Ovary (tissue), 9 donors: ENCODE data around the gene L2HGDH. TPM values are rescaled to one million over a fixed set of nuclear protein-coding genes. Genes with fewer than 3 reads are reported as not detected.

Experiments used
- DNase-seq, 5 donors: peaks; one replicate each; pipeline ENCODE4 v3.0.0-alpha.2; 2019 to 2020
- H3K27ac ChIP-seq, 2 donors: fragments of 200-600 bp; one replicate each; pipeline versions ENCODE4 v1.5.1 to v1.8.0; 2019 to 2022
- H3K27me3 ChIP-seq: fragments of 200-600 bp; one replicate; pipeline ENCODE4 v1.8.0; 2022
- H3K36me3 ChIP-seq: fragments of 200-600 bp; sonication (generic); one replicate; pipeline ENCODE4 v1.5.1; 2019
- H3K4me1 ChIP-seq: one replicate; pipeline ENCODE4 v1.8.1; 2013; ENCODE audit warnings: mild to moderate bottlenecking, moderate library complexity; ENCODE audit not compliant: insufficient read depth
- H3K4me3 ChIP-seq: fragments of 200-600 bp; sonication (generic); one replicate; pipeline ENCODE4 v1.5.1; 2017
- H3K9me3 ChIP-seq, 2 donors: fragments of 200-600 bp in 1 of 2; sonication (generic) in 1 of 2; one replicate each; pipeline versions ENCODE4 v1.5.1 to v1.8.1; 2013 to 2019; ENCODE audit warnings: mild to moderate bottlenecking in 1 of 2, moderate library complexity in 1 of 2
- EP300 ChIP-seq: sonication (generic); formaldehyde crosslinking; IDR thresholded peaks from one replicate; pipeline ENCODE4 v1.6.1; 2017; ENCODE audit warnings: antibody characterized with exemption
- POLR2A ChIP-seq: fragments of 450-650 bp; IDR thresholded peaks from one replicate; pipeline ENCODE4 v1.6.1; 2017; ENCODE audit warnings: antibody characterized with exemption, mild to moderate bottlenecking, moderate library complexity
- WGBS, 3 donors: extraction: QIAGEN DNeasy Blood & Tissue Kit in 1 of 3; methylation state at CpG; one replicate each; pipeline versions ENCODE4 v1.1.5 to v1.1.7; 2013 to 2017; 5-methylcytosine and 5-hydroxymethylcytosine counted together
- intact Hi-C, 4 donors: fragments of 100-400 bp; cut with DNase I; formaldehyde crosslinking; loops; one replicate each; pipeline versions ENCODE4 v1.11.0 to v1.15.1; 2022 to 2023
- polyA plus RNA-seq, 2 donors: library from polyadenylated mRNA; stranded (reverse); fragments of 200-250 nt in 1 of 2; fragments of 350-450 nt in 1 of 2; fragmentation: Illumina TruSeq in 1 of 2; extraction: RNeasy Lipid Tissue Mini Kit (QIAGEN cat#74804) in 1 of 2; gene quantifications; one replicate each; pipeline ENCODE4 v1.2.3, GENCODE V29; 2013 to 2014
- total RNA-seq, 7 donors: library from RNA; depleted of rRNA in 2 of 7; stranded (reverse); fragments of >200 nt in 2 of 7; fragmentation: NEBNext Ultra II Directional in 3 of 7; extraction: Animal tissue kit (Norgen Biotek cat#: 25700) in 3 of 7; gene quantifications; one replicate each; pipeline versions ENCODE4 v1.1.0 to v1.2.4, GENCODE V29; 2016 to 2023
- TF ChIP-seq, protein P1 (sequence below), 3 donors: fragments of 450-650 bp in 2 of 3; fragments of 200-600 bp in 1 of 3; IDR thresholded peaks; one replicate each; pipeline versions ENCODE4 v1.5.1 to v1.8.0; 2016 to 2022; ENCODE audit warnings: antibody characterized with exemption in 3 of 3, mild to moderate bottlenecking in 1 of 3
- donor health status: DM: no; HTN: no; CAD: no; lungs with moderate emphysema.
- donor health status: DM: no; HTN: no; CAD: no.
- donor health status: Bipolar disorder and iron deficiency.
- donor health status: DM: yes; HTN: yes; CAD: no.
- donor health status: DM: no; HTN: no; CAD: no.
- donor health status: DM: yes; HTN: yes; CAD: no.

L2HGDH gene
- total and polyA plus RNA-seq, 9 donors = 2.3 to 5.9 (median 4.8) TPM

DNA sequence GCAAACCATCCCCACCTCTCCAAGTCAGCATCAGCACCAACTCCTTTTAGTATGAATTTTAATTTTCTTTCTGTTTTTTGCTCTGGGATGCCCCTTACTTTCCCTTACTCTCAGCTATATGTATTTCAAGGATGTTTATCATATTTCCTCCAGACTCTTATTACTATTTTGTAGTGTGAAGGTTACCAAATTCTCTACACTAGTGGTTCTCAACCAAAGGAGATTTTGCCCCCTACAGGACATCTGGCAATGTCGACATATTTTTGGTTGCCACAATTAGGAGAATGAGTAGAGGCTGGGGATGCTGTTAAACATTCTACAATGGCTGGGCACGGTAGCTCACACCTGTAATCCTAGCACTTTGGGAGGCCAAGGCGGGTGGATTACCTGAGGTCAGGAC is 51.5 kb downstream of the L2HGDH start:
- Histone ChIP-seq H3K4me1 (no peaks in the 10 kb centered on the region), H3K4me3 (no peak overlapping the region), H3K27me3 (no peaks in the 10 kb centered on the region), H3K9me3 (no peaks in the 10 kb centered on the region), H3K36me3 (no peaks in the 10 kb centered on the region), H3K27ac (no peak overlapping the region)
- intact Hi-C loops = no loop called here
- DNase-seq = no peak
- TF ChIP-seq POLR2A (no peak), EP300 (no peak)
- TF ChIP-seq, protein P1, sequence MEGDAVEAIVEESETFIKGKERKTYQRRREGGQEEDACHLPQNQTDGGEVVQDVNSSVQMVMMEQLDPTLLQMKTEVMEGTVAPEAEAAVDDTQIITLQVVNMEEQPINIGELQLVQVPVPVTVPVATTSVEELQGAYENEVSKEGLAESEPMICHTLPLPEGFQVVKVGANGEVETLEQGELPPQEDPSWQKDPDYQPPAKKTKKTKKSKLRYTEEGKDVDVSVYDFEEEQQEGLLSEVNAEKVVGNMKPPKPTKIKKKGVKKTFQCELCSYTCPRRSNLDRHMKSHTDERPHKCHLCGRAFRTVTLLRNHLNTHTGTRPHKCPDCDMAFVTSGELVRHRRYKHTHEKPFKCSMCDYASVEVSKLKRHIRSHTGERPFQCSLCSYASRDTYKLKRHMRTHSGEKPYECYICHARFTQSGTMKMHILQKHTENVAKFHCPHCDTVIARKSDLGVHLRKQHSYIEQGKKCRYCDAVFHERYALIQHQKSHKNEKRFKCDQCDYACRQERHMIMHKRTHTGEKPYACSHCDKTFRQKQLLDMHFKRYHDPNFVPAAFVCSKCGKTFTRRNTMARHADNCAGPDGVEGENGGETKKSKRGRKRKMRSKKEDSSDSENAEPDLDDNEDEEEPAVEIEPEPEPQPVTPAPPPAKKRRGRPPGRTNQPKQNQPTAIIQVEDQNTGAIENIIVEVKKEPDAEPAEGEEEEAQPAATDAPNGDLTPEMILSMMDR (IDR thresholded peaks at IDR 0.05) = no peak
- WGBS, 3 donors = 30 to 44% (median 30%) methylated on average over 3 of the region's 3 CpGs

GRCh38 chr14:50260072-50260471 is 52.0 kb downstream of the L2HGDH start:
- Histone ChIP-seq H3K36me3 (no peaks in the 10 kb centered on the region), H3K27ac (no peak overlapping the region), H3K9me3 (no peaks in the 10 kb centered on the region), H3K27me3 (no peaks in the 10 kb centered on the region), H3K4me3 (no peak overlapping the region), H3K4me1 (no peaks in the 10 kb centered on the region)
- WGBS, 3 donors = 68 to 79% (median 72%) methylated on average over 3 of the region's 3 CpGs
- intact Hi-C loops = no loop called here
- DNase-seq = no peak
- TF ChIP-seq, protein P1 (IDR thresholded peaks at IDR 0.05) = no peak
- TF ChIP-seq EP300 = no peak
- no peak for TF ChIP-seq POLR2A

DNA sequence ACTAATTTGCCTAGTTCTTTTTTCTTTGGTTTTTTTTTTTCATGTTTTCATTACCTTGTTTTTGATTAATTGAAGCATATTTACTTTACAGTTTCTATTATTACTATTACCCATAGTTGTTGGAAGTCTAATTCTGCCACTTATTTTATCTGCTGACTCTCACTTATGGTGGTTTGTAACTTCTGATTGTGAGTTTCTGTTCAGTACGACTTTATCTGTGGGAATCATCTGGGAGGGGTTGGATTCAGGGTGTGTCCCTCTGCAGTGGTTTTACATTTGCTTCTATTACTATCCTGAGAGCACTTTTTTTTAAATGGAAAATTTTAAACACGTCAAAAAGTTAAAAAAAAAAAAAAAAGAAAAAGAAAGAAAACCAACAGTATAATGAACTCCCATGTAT is 54.3 kb downstream of the L2HGDH start:
- no peak overlapping the region for H3K4me3 ChIP-seq
- WGBS, 3 donors = 43 to 60% (median 51%) methylated on average over 2 of the region's 2 CpGs
- no peak overlapping the region for H3K27ac ChIP-seq
- no peak for DNase-seq
- intact Hi-C loops = no loop called here
- H3K27me3 ChIP-seq = no peaks in the 10 kb centered on the region
- no peaks in the 10 kb centered on the region for H3K4me1 ChIP-seq
- H3K36me3 ChIP-seq = no peaks in the 10 kb centered on the region
- H3K9me3 ChIP-seq = no peaks in the 10 kb centered on the region
- TF ChIP-seq EP300 = no peak
- no peak for TF ChIP-seq POLR2A
- TF ChIP-seq, protein P1 (IDR thresholded peaks at IDR 0.05) = no peak

- Histone ChIP-seq H3K9me3 (no peaks in the 10 kb centered on the region), H3K4me1 (no peaks in the 10 kb centered on the region), H3K27me3 (no peaks in the 10 kb centered on the region), H3K27ac (no peak overlapping the region), H3K4me3 (no peak overlapping the region), H3K36me3 (no peaks in the 10 kb centered on the region)
- WGBS, 3 donors = 93 to 97% (median 93%) methylated on average over 3 of the region's 3 CpGs
- no peak for DNase-seq
- no peak for TF ChIP-seq POLR2A
- intact Hi-C loops = no loop called here
Observed at GRCh38 chr14:50254248-50254647, 57.8 kb downstream of the L2HGDH start.

DNA sequence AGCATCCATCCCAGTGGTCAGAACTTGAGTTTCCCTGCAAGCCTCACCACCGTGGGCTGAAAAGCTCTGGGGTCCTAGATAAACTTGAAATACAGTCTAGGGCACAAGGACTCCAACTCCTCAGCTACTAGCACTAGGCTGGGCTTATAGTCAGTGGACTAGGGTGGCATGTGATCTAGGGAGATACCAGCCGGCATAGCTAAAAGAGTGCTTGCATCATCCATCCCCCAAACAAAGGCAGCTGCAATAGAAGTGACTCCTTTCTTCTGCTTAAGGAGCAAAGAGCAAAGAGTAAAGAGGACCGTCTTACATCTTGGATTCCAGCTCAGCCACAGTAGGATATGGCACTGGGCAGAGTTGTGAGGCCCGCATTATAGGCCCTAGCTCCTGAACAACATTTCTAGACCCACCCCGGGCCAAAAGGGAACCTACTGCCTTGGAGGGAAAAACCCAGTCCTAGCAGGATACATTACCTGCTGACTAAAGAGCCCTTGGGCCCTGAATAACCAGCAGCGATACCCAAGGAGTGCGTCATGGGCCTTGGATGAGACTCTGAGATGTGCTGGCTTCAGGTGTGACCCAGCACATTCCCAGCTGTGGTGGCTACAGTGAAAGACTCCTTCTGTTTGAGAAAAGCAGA is 62.8 kb downstream of the L2HGDH start:
- Histone ChIP-seq H3K9me3 (no peaks in the 10 kb centered on the region), H3K4me1 (no peaks in the 10 kb centered on the region), H3K27me3 (no peaks in the 10 kb centered on the region), H3K4me3 (no peak overlapping the region), H3K27ac (no peak overlapping the region), H3K36me3 (no peaks in the 10 kb centered on the region)
- intact Hi-C loops = no loop called here
- 82 to 95% (median 86%) methylated on average over 7 of the region's 7 CpGs for WGBS, 3 donors
- TF ChIP-seq POLR2A = no peak
- no peak for TF ChIP-seq EP300
- TF ChIP-seq, protein P1 (IDR thresholded peaks at IDR 0.05) = no peak
- DNase-seq = no peak
